ENCODE data around the gene IMPACT.

- no peak for TF ChIP-seq ZNF274 (IDR thresholded peaks at IDR 0.05; ENCODE audit: low read depth, low read length)
- TF ChIP-seq YY1 (IDR thresholded peaks at IDR 0.05; ENCODE audit: insufficient read depth, insufficient read length), result no peak
These were observed 9.0 kb upstream of the IMPACT start for GRCh38 chr18:24417480-24417879.
